GM12865 (cell line): ENCODE data around the gene IL6ST.
"Not testable (repeated sequence)": the region's sequence is repeated elsewhere in the genome, so short reads cannot be mapped to it uniquely, and the experiment has no call there.

Experiments
- DNase-seq: peaks from one replicate; pipeline ENCODE4 v3.0.0; 2010; ENCODE audit warnings: low read depth
- H3K4me3 ChIP-seq: 2 replicates; pipeline ENCODE4 v1.5.1; 2011; ENCODE audit warnings: mild to moderate bottlenecking, low read depth, low read length, control low read depth
- TF ChIP-seq, protein P1 (sequence below): IDR thresholded peaks from 2 replicates; pipeline ENCODE4 v1.5.1; 2011; ENCODE audit warnings: low read length, control low read depth, low read depth, inconsistent platforms; ENCODE audit not compliant: insufficient read depth; ENCODE audit errors: missing control alignments

Gene IL6ST

DNA sequence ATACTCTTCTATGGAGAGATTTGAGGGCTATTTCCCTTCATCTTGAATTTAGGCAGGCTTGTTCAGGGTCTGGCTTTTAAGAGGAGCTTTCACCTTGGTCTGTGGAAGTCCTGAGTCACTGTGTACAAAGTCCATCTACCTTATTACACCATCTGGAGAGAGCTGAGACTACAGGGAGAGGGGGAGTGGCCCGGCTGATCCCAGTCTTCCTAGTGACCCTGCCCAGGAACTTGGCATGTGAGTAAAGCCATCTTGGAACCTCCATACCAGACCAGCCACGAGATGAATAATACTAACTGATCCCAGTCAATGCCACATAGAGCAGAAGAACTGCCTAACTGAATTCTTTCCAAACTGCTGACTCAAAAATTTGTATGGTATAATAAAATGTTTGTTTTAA lies 8.4 kb upstream of the IL6ST start:
- no peak overlapping the region for H3K4me3 ChIP-seq
- TF ChIP-seq, protein P1, sequence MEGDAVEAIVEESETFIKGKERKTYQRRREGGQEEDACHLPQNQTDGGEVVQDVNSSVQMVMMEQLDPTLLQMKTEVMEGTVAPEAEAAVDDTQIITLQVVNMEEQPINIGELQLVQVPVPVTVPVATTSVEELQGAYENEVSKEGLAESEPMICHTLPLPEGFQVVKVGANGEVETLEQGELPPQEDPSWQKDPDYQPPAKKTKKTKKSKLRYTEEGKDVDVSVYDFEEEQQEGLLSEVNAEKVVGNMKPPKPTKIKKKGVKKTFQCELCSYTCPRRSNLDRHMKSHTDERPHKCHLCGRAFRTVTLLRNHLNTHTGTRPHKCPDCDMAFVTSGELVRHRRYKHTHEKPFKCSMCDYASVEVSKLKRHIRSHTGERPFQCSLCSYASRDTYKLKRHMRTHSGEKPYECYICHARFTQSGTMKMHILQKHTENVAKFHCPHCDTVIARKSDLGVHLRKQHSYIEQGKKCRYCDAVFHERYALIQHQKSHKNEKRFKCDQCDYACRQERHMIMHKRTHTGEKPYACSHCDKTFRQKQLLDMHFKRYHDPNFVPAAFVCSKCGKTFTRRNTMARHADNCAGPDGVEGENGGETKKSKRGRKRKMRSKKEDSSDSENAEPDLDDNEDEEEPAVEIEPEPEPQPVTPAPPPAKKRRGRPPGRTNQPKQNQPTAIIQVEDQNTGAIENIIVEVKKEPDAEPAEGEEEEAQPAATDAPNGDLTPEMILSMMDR = no peak
- no peak for DNase-seq

- TF ChIP-seq, protein P1 = no peak
- DNase-seq = no peak
These were observed 7.5 kb upstream of the IL6ST start for GRCh38 chr5:56002303-56002702.

DNA sequence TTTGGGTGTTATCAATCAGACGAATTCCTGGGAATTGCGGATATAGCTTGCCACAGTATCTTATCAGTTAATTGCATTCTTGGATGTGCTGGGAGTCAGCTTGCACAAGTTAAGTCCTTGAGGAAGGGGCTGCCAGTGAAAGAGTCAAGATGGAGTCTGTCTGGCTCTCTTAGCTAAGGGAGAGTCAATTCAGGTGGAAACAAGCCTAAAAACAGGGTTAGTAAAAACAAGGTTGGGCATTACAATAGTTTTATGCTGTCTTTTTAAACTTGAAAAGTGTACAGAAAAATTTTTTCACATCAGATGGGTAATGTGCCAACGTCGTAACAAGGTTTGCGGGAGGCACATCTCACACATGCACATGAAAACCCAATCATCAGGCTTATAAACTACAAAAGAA lies 5.5 kb upstream of the IL6ST start:
- DNase-seq, H3K4me3 ChIP-seq: not testable (repeated sequence)

More at GRCh38 chr5:56002303-56002702, 7.5 kb upstream of the IL6ST start:
- H3K4me3 ChIP-seq = no peak overlapping the region

DNA sequence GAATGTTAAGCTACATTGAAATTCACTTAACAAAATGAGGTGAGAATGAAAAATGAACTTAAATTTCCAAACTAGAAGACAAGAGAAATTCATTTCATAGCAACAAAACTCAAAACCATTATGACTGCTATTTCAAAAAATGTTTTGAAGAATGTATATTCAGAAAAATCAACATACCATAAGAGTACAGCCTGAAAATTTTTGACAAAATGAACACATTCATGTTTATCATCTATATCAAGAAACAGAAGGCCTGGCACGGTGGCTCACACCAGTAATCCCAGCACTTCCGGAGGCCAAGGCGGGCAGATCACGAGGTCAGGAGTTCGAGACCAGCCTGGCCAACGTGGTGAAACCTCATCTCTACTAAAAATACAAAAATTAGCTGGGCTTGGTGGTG lies 4.2 kb upstream of the IL6ST start:
- no peak for DNase-seq
- H3K4me3 ChIP-seq = no peak overlapping the region
- TF ChIP-seq, protein P1 = no peak

DNA sequence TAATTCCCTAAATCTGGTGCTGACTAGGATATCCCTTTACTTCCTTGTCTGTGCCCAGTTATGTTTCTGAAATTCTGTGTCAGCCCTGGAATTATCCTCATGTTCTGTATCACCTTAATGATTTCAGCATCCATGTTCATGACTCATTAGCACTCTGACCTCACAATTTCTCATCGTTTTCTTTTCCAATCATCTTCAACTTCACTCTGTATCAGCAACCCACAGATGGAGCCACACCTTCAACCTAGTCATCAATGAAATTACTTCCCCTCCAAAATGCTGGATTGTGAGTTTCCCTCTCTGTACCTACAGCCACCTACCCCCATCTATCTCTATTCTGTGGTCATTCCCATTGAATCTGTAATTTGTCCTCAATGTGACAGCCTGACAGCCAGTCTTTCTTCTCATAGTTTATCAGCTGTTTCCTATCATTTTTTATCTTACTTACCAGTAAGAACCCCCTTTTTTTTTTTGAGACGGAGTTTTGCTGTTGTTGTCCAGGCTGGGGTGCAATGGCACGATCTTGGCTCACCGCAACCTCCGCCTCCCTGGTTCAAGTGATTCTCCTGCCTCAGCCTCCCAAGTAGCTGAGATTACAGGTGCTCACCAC lies 3.1 kb upstream of the IL6ST start:
- no peak for DNase-seq
- H3K4me3 ChIP-seq = no peak overlapping the region
- TF ChIP-seq, protein P1 = no peak

- peak overlapping the region; percentile 98 for H3K4me3 ChIP-seq
- TF ChIP-seq, protein P1 = no peak
- DNase-seq = peak; percentile 97
These were observed 493 bp upstream of the IL6ST start for GRCh38 chr5:55994998-55995914.

- H3K4me3 ChIP-seq = peak overlapping the region; percentile 98
- TF ChIP-seq, protein P1 = no peak
- peak; percentile 38 for DNase-seq
These were observed 850 bp downstream of the IL6ST start for GRCh38 chr5:55993731-55994494.
